OCI-LY1 (cell line): ENCODE results near the gene PTGES2.

Source experiments
- H2AFZ ChIP-seq: fragments of 200-600 bp; sonication (generic), shearing (Covaris generic); 2 replicates; pipeline ENCODE4 v1.6.0; 2014; ENCODE audit warnings: antibody characterized with exemption, mild to moderate bottlenecking, low read length
- H3F3A ChIP-seq: fragments of 200-600 bp; sonication (generic), shearing (Covaris generic); 2 replicates; pipeline ENCODE4 v1.6.0; 2014; ENCODE audit warnings: mild to moderate bottlenecking, antibody characterized with exemption, low read length, moderate library complexity; ENCODE audit not compliant: insufficient read depth
- H3K27ac ChIP-seq: fragments of 200-600 bp; sonication (generic); 2 replicates; pipeline ENCODE4 v1.5.1; 2014; ENCODE audit warnings: low read length, mixed run types, mild to moderate bottlenecking, low read depth; ENCODE audit not compliant: poor library complexity, severe bottlenecking
- H3K27me3 ChIP-seq: fragments of 200-600 bp; sonication (generic); 2 replicates; pipeline ENCODE4 v1.6.0; 2014; ENCODE audit warnings: antibody characterized with exemption, mild to moderate bottlenecking, low read length, moderate library complexity; ENCODE audit not compliant: insufficient read depth
- H3K36me3 ChIP-seq: fragments of 200-600 bp; sonication (generic); 2 replicates; pipeline ENCODE4 v1.6.1; 2014; ENCODE audit warnings: mild to moderate bottlenecking, antibody characterized with exemption, low read length, moderate library complexity, mixed read lengths; ENCODE audit not compliant: insufficient read depth
- H3K4me1 ChIP-seq: fragments of 200-600 bp; sonication (generic); 2 replicates; pipeline ENCODE4 v1.5.1; 2014; ENCODE audit warnings: mild to moderate bottlenecking, low read length, moderate library complexity; ENCODE audit not compliant: insufficient read depth, severe bottlenecking
- H3K4me2 ChIP-seq: fragments of 200-600 bp; sonication (generic), shearing (Covaris generic); 2 replicates; pipeline ENCODE4 v1.6.1; 2014; ENCODE audit warnings: low read length
- H3K4me3 ChIP-seq: fragments of 200-600 bp; sonication (generic); 2 replicates; pipeline ENCODE4 v1.5.1; 2014; ENCODE audit warnings: low read length, low read depth, mild to moderate bottlenecking, mixed read lengths; ENCODE audit not compliant: poor library complexity, severe bottlenecking
- H3K79me2 ChIP-seq: fragments of 200-600 bp; shearing (Covaris generic); 2 replicates; pipeline ENCODE4 v1.6.1; 2016; ENCODE audit warnings: mixed run types, low read length, mixed read lengths; ENCODE audit not compliant: insufficient read depth
- H3K9ac ChIP-seq: fragments of 200-600 bp; sonication (generic), shearing (Covaris generic); 2 replicates; pipeline ENCODE4 v1.6.1; 2014; ENCODE audit warnings: mild to moderate bottlenecking, low read length, mixed read lengths
- H3K9me2 ChIP-seq: fragments of 200-600 bp; sonication (generic), shearing (Covaris generic); 2 replicates; pipeline ENCODE4 v1.6.1; 2014; ENCODE audit warnings: low read depth, mild to moderate bottlenecking, low read length, mixed read lengths
- H3K9me3 ChIP-seq: fragments of 200-600 bp; shearing (Covaris generic); 2 replicates; pipeline ENCODE4 v1.6.1; 2014; ENCODE audit warnings: low read length, mixed read lengths
- H4K20me1 ChIP-seq: fragments of 200-600 bp; sonication (generic), shearing (Covaris generic); 2 replicates; pipeline ENCODE4 v1.6.0; 2016; ENCODE audit warnings: mild to moderate bottlenecking, low read length; ENCODE audit not compliant: insufficient read depth
- EZH2 ChIP-seq: fragments of 200-600 bp; sonication (generic), shearing (Covaris generic); IDR thresholded peaks from 2 replicates; pipeline ENCODE4 v1.8.0; 2017; ENCODE audit warnings: borderline replicate concordance, mixed run types, mild to moderate bottlenecking, antibody characterized with exemption, low read length, moderate library complexity, mixed read lengths
- TF ChIP-seq, protein P1 (sequence below): fragments of 200-600 bp; sonication (generic), shearing (Covaris generic); IDR thresholded peaks from 2 replicates; pipeline ENCODE4 v1.5.1; 2017; ENCODE audit warnings: mild to moderate bottlenecking, antibody characterized with exemption, low read length, moderate library complexity, mixed read lengths

Gene PTGES2

DNA sequence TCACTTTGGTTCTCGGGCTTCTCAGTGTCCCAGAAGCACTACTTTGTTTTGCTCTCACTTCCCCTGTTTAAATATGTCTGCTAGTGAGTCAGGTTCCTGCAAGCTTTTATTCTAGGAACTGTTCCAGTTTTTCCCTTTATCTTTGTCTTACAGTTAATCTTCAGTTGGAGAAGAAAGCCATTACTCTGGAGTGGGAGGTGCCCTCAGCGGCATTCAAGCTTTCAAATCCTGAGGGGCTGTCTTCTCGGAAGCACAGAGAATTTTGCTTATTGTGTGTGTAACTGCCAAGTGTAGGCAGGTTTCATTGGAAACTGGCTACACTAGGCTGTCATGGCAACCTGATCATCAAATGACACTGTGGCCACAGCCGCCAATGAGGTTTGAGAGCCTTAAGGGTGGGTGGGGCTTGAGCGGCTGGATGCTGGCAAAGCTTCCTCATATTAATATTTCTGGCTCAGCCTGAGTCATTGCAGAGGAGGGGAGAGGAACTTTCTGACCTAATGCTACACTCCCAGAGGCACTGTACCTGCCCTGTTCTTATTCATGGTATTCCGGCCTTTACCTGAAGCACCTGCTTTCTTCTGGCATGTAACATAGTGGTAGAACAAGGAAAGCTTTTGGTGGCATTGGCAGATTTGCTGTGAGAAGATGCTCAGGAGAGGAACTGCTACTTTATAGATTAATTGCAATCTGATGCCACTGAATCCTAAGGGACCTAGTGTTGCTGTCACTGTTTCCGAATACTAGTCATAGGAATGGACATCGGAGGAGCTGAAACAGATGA is 33.2 kb downstream of the PTGES2 start:
- Histone ChIP-seq H3K27ac (peak overlapping the region; percentile 40), H4K20me1 (no peaks in the 10 kb centered on the region), H3K4me3 (no peak overlapping the region), H3K4me2 (peak overlapping the region; percentile 35), H3F3A (no peaks in the 10 kb centered on the region), H3K9me3 (no peaks in the 10 kb centered on the region), H3K79me2 (peaks cover 6% of the 10 kb centered on the region; the same call in 1 of the 2 replicates), H2AFZ (no peak overlapping the region), H3K9ac (no peak overlapping the region; the same call in 1 of the 2 replicates), H3K4me1 (peaks cover 34% of the 10 kb centered on the region), H3K27me3 (no peaks in the 10 kb centered on the region), H3K9me2 (no peaks in the 10 kb centered on the region), H3K36me3 (no peaks in the 10 kb centered on the region)
- TF ChIP-seq, protein P1, sequence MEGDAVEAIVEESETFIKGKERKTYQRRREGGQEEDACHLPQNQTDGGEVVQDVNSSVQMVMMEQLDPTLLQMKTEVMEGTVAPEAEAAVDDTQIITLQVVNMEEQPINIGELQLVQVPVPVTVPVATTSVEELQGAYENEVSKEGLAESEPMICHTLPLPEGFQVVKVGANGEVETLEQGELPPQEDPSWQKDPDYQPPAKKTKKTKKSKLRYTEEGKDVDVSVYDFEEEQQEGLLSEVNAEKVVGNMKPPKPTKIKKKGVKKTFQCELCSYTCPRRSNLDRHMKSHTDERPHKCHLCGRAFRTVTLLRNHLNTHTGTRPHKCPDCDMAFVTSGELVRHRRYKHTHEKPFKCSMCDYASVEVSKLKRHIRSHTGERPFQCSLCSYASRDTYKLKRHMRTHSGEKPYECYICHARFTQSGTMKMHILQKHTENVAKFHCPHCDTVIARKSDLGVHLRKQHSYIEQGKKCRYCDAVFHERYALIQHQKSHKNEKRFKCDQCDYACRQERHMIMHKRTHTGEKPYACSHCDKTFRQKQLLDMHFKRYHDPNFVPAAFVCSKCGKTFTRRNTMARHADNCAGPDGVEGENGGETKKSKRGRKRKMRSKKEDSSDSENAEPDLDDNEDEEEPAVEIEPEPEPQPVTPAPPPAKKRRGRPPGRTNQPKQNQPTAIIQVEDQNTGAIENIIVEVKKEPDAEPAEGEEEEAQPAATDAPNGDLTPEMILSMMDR = no peak
- no peak for TF ChIP-seq EZH2

DNA sequence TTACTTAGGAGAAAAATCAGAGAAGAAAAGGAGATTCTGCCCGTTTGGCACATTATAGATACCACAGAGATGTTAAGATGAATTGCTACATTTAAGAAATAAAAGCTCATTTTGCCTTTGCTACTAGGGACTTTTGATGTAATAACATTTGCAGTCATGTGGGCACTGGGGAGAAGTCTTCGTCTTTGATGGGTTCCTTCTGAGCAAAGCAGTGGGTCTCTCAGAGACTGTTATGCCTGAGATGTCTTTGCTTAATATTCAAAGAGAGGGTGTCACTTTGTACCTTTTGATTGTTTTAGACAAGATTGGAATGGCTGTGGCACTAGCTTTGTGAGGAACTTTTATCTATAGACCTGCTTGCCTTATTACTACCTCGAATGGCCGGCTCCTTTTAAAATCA is 34.5 kb downstream of the PTGES2 start:
- Histone ChIP-seq H2AFZ (no peak overlapping the region), H3K36me3 (no peaks in the 10 kb centered on the region), H3K4me2 (no peak overlapping the region), H3K9ac (peak overlapping the region; percentile 15), H3K27ac (peak overlapping the region; percentile 40), H3K9me3 (no peaks in the 10 kb centered on the region), H3K9me2 (no peaks in the 10 kb centered on the region), H3F3A (no peaks in the 10 kb centered on the region), H3K4me3 (no peak overlapping the region), H3K79me2 (peaks cover 19% of the 10 kb centered on the region), H3K27me3 (no peaks in the 10 kb centered on the region), H3K4me1 (peaks cover 32% of the 10 kb centered on the region), H4K20me1 (no peaks in the 10 kb centered on the region)
- TF ChIP-seq EZH2 = no peak
- TF ChIP-seq, protein P1 = no peak

DNA sequence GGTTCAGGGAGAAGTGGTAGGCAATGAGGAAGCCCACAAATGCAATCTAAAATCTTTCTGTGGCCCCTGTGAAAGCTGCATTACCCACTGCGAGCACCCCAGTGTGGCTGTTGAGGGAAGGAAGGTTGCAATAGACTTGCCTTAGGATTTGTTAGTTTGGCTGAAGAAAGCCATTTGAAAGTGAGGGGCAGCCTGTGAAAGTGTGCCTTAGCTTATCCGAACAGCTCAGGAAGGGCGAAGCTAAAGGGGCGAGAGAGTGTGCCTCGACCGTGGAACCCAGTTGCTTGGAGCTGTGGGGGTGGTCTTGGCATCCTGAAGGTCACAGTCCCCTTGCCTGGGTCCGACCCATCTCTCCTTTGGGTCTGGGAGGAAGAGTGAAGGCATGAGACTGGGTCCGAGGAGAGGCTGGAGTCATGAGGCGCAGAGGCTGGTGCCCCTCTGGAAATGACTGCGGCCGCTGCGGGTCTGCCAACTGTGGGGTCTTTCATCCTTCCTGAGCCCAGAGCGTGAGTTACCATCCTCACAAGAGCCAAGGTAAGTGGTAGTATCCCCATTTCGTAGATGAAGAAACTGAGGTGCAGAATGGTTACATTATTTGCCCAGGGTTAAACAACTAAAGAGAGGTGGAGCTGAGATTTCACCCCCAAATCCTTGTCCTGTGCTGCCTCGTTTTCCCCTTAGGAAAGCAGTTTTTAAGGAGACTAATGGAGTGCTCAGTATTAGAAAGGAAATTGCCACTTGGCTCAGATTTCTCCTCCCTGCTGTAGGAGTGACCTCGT is 35.1 kb downstream of the PTGES2 start:
- no peak overlapping the region for H3K4me2 ChIP-seq
- no peaks in the 10 kb centered on the region for H3K9me2 ChIP-seq
- no peaks in the 10 kb centered on the region for H3K27me3 ChIP-seq
- TF ChIP-seq, protein P1 = no peak
- no peak for TF ChIP-seq EZH2
- H3K27ac ChIP-seq = no peak overlapping the region
- H3K4me3 ChIP-seq = no peak overlapping the region
- no peaks in the 10 kb centered on the region for H3K36me3 ChIP-seq
- no peak overlapping the region for H3K9ac ChIP-seq
- peaks cover 27% of the 10 kb centered on the region for H3K4me1 ChIP-seq
- H3K79me2 ChIP-seq = peaks cover 25% of the 10 kb centered on the region
- no peaks in the 10 kb centered on the region for H4K20me1 ChIP-seq
- H2AFZ ChIP-seq = no peak overlapping the region
- no peaks in the 10 kb centered on the region for H3K9me3 ChIP-seq
- no peaks in the 10 kb centered on the region for H3F3A ChIP-seq
